ENCODE results near the gene GNB4.

The GNB4 gene

GRCh38 chr3:179450261-179450701, 989 bp downstream of the GNB4 start:
- DNase-seq (ENCODE audit: low read depth, low spot score): no peak
- POLR2A ChIA-PET: interaction anchor here (1.2 to 2.1 kb wide), 4 partner anchors 47 to 112 kb away, joined by 3 to 7 read pairs (median 6); partner anchors contain the start of gene ACTL6A
- H3K4me3 ChIP-seq (ENCODE audit: low read depth, low read length): peak overlapping the region; percentile 78
- CTCF ChIA-PET: interaction anchor here (1.0 to 1.2 kb wide), 2 partner anchors 12 to 111 kb away, joined by 3 read pairs; no protein-coding TSS in a partner anchor
- TF ChIP-seq CTCF (IDR thresholded peaks at IDR 0.05; ENCODE audit: insufficient read depth, low read length, missing control alignments): no peak

- H3K4me3 ChIP-seq (ENCODE audit: low read depth, low read length): peak overlapping the region; percentile 78
- no peak for TF ChIP-seq CTCF (IDR thresholded peaks at IDR 0.05; ENCODE audit: insufficient read depth, low read length, missing control alignments)
- CTCF ChIA-PET: interaction anchor here (1.0 to 1.2 kb wide), 2 partner anchors 12 to 111 kb away, joined by 3 read pairs; no protein-coding TSS in a partner anchor
- DNase-seq (ENCODE audit: low read depth, low spot score): no peak
- POLR2A ChIA-PET: interaction anchor here (1.7 to 2.1 kb wide), 2 partner anchors 47 to 113 kb away, joined by 7 read pairs; partner anchors contain the start of gene ACTL6A
Observed at GRCh38 chr3:179449636-179450035, 1.6 kb downstream of the GNB4 start.

GRCh38 chr3:179447251-179447650, 4.0 kb downstream of the GNB4 start:
- POLR2A ChIA-PET: no interaction called here
- no peak for DNase-seq (ENCODE audit: low read depth, low spot score)
- no peak for TF ChIP-seq CTCF (IDR thresholded peaks at IDR 0.05; ENCODE audit: insufficient read depth, low read length, missing control alignments)
- H3K4me3 ChIP-seq (ENCODE audit: low read depth, low read length): no peak overlapping the region
- CTCF ChIA-PET: interaction anchor here (0.9 to 1.0 kb wide), 2 partner anchors 18 to 114 kb away, joined by 3 to 7 read pairs; no protein-coding TSS in a partner anchor

- DNase-seq (ENCODE audit: low read depth, low spot score): no peak
- no peak overlapping the region for H3K4me3 ChIP-seq (ENCODE audit: low read depth, low read length)
- peak; percentile 10 for TF ChIP-seq CTCF (IDR thresholded peaks at IDR 0.05; ENCODE audit: insufficient read depth, low read length, missing control alignments)
- ChIA-PET CTCF (interaction anchor here (0.8 to 1.0 kb wide), 3 partner anchors 17 to 122 kb away, joined by 3 to 7 read pairs (median 3); no protein-coding TSS in a partner anchor), POLR2A (no interaction called here)
Observed at GRCh38 chr3:179446501-179446900, 4.8 kb downstream of the GNB4 start.

- POLR2A ChIA-PET: no interaction called here
- CTCF ChIA-PET: interaction anchor here (2.8 kb wide), 1 partner anchor 119 kb away, joined by 7 read pairs; no protein-coding TSS in a partner anchor
- H3K4me3 ChIP-seq (ENCODE audit: low read depth, low read length): no peak overlapping the region
- DNase-seq (ENCODE audit: low read depth, low spot score): no peak
- no peak for TF ChIP-seq CTCF (IDR thresholded peaks at IDR 0.05; ENCODE audit: insufficient read depth, low read length, missing control alignments)
Observed at GRCh38 chr3:179438841-179439240, 12.4 kb downstream of the GNB4 start.

GRCh38 chr3:179436517-179436916, 14.8 kb downstream of the GNB4 start:
- TF ChIP-seq CTCF (IDR thresholded peaks at IDR 0.05; ENCODE audit: insufficient read depth, low read length, missing control alignments): no peak
- H3K4me3 ChIP-seq (ENCODE audit: low read depth, low read length): no peak overlapping the region
- CTCF ChIA-PET: no interaction called here
- DNase-seq (ENCODE audit: low read depth, low spot score): no peak
- POLR2A ChIA-PET: no interaction called here

Data from AG04449 (cell line).